Measurements from ENCODE around the gene PHACTR1.

GRCh38 chr6:13075141-13075845, 358.7 kb downstream of the PHACTR1 start:
- TF ChIP-seq CTCF (IDR thresholded peaks at IDR 0.05) (no peak), EZH2phosphoT487 (IDR thresholded peaks at IDR 0.05; ENCODE audit: borderline replicate concordance, low read depth) (no peak), RAD21 (IDR thresholded peaks at IDR 0.05; ENCODE audit: low read length) (no peak)

All from SK-N-SH (cell line).